Activated T-cell treated with anti-CD3 and anti-CD28 coated beads, Interleukin-2, amount 50 U/mL, for 48 hours (primary cell): Measurements from ENCODE around the gene NELFB.

Experiments
- DNase-seq, 2 experiments: peaks; one replicate each; pipeline ENCODE4 v3.0.0-alpha.2; 2020

The NELFB gene

DNA sequence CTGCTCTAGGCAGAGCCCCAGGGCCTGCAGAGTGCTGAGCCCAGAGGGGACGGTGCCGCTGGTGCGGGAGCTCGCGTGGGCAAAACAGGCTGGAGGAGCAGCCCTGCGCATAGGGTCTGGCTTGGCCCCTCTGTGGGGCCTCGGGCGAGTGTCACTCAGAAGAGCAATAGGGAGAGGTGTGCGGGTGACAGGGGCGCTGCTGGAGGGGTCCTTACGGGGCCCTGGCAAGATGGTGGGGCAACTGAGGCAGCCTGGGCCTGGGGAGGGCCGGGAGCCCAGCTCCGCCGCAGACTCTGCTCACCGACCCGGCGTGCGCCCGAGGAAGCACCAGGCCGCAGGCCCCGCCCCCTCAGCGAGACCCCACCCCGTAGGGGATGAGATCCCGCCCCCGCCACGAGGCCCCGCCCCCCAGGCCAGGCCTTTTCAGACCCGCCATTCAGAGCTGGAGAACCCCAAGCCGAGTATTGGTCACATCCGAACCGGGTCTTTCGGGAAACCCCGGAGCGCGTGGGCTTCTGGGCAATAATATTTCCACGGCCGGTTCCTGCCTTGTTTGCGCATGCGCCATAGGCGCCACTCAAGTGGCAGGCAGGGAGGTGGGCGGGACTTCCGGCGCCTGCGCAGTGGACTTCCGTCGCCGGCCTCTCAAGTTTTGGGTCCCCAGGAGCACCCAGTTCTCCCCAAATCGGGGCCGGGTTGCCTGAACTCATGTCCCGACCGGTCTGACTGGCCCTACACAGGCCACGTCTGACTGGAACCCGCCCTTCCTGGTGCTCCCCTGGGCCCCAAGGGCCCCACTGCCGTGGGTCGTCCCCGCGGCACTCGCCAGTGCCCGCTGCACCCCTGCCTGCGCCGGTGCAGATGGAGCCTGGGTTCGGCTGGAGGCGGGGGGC is 31.8 kb upstream of the NELFB start:
- DNase-seq, result peak; percentile 99

DNA sequence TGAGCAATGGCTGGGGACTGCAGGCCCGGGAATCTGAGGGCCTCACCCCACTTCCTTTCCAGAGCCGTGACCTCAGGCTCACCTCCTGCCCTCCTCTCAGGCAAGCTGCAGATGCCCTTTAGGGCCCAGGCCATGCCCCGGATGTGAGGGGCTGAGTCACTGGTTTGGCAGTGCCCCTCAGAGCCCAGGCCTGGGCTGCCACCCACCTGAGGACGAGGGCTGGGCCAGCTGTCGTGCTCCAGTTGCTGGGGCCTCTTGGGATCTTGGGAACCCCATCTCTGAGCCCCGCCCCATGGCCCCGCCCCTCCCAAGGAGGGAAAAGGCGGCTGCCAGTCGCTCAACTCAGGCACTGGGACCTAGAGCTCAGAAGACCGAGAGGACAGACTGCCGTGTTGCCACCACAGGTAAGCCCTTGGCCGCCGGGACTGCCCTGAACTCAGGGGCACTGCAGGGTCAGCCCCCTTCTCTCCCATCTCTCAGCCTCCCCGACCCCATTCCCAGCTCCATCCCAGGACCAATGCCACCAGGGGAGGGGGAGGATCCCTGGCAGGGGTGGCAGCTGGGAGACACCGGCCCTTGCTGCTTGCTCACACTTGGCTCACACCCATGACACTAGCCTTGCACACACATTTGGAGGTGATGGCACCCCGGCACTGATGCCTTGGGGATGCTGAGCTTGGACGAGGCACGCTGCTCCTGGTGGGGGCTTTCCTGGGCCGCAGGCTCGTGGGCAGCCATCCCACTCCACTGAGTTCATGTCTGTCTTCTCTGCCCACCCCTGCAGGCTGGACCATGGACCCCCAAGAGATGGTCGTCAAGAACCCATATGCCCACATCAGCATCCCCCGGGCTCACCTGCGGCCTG is 30.1 kb upstream of the NELFB start, which contains the start of gene CYSRT1:
CYSRT1 (plus strand) TSS at position 345 of the 865 bp plus-strand sequence; CDS start at position 793, 448 bp downstream.
- DNase-seq, result peak in 1 of 2 experiments; percentile 42

DNA sequence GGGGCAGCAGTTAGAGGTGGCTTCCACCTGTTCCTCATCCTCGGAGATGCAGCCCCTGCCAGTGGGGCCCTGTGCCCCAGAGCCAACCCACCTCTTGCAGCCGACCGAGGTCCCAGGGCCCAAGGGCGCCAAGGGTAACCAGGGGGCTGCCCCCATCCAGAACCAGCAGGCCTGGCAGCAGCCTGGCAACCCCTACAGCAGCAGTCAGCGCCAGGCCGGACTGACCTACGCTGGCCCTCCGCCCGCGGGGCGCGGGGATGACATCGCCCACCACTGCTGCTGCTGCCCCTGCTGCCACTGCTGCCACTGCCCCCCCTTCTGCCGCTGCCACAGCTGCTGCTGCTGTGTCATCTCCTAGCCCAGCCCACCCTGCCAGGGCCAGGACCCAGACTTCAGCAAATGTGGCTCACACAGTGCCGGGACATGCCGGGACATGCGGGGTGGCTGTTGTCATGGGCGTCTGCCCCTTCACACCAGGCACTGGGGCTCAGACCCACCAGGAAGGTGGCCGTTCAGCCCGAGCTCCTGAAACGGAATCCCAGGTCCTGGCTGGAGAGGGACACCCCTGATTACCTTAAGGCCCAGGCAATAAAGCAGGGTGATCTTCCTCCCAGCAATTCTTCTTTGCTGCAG is 29.3 kb upstream of the NELFB start:
- DNase-seq, result no peak

DNA sequence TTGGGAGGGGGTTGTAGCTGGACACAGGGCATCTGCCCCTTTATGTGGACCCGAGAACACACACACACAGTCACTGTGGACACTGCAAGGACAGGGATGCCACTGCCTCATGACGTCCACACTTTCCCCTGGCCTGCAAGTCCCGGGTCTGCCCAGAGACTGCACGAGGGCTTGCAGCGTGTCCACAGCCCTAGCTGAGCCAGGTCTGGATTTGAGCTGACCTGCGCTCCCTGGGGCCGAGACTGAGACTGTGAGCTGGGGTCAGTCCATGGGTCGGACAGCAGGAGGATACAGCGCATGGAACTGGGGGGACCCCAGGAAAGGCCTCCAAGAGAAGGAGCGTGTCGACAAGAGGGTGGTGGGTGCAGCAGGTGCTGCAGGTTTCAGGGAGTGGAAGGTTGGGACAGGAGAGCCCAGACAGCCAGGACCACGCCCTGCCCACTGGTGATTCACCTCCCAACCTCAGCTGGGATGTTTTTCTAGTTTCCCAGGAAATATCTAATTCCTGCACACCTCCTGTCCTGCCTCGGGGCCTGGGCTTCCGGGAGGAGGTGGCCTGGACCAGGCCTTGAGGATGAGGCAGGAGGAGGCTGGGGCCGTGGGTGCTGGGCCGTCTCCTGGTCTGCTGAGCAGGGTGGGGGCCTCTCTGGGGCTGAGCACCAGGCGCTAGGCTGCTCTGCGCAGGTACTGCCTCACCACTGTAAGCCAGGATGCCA is 28.6 kb upstream of the NELFB start:
- DNase-seq, result peak in 1 of 2 experiments; percentile 23

DNA sequence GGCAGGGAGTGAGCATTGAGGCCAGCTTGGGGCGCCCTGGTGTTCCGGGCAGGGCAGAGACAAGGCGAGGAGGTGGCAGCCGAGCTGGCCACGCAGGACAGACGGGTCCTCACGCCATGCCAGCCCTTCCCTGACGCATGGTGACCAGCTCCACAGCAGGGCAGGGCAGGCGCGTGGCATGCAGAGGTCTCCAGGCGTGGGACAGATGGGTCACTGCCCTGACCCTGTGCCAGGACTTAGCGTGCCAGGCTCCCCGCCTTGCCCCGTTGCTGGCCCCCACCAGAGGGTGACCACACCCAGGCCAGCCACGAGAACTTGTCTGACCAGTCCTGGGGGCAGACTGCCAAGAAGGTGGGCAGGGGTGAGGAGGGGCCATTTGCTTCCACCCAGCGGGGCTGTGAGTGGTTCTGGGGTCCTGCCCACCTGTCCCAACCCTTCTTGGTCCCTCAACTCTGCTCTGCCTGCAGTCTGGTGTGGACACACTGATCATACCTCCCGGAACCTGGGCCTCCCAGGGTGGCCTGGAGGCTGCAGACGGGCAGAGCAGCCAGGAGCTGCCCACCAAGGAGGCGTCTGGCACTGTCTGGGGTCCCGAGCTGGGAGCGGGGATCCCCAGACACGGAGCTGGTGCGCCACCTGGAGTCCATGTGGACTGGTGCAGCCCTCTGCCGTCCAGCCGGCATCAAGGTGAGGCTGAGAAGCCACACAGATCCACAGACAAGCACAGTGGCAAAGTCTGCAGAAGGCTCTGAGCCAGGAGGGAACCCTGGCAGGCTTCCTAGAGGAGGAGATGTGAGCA is 27.9 kb upstream of the NELFB start, which contains the start of gene RNF224:
RNF224 (plus strand) TSS at position 449 of the 799 bp plus-strand sequence. CDS start 834 bp downstream, outside the sequence.
- DNase-seq, result peak; percentile 90

DNA sequence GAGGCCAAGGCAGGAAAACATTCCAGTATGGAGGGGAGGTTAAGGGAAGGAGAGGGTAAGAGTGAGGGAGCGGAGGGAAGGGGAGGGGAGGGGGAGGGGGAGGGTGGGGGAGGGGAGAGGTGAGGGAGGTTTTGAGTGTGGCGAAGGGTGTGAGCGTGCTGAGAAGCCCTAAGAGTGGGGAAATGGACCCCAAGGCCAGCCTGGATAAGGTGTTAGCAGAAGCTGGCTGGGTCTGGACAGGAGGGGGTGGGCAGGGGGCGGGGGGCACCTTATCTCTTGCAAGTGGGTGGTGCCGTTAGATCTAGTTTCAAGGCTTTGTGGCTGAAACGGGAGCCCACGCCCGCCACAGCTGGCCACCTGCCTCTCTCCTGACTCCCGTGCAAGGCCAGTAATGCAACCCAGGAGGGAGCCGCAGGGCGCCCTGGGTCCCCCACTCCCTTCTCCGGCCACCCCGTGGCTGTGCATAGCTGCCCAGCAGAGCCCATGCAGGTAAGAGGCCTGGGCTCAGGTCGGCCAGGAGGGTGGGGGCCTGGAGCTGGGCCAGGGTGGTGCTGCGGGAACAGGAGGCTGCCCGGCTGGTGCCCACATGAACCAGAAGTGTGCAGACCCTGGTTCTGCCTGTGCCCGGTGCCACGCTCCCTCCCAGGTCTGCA is 27.1 kb upstream of the NELFB start:
- DNase-seq, result no peak

DNA sequence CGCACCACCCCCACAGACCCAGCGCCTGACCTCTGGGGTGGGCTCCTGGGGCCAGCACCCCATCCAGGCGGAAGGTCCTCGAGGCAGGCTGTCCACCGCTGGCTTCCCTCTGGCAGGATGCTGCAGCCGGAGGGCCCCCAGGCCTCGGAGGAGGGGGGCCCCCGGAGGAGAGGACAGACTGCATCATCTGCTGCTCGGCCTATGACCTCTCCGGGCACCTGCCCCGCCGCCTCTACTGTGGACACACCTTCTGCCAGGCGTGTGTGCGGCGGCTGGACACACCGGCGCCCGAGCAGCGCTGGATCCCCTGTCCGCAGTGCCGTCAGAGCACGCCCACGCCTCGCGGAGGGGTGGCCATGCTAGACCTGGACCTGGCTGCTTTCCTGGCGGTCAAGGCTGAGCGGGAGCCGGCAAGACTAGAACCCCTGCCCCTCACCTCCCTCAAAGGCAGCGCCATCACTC is 26.6 kb upstream of the NELFB start:
- no peak for DNase-seq

DNA sequence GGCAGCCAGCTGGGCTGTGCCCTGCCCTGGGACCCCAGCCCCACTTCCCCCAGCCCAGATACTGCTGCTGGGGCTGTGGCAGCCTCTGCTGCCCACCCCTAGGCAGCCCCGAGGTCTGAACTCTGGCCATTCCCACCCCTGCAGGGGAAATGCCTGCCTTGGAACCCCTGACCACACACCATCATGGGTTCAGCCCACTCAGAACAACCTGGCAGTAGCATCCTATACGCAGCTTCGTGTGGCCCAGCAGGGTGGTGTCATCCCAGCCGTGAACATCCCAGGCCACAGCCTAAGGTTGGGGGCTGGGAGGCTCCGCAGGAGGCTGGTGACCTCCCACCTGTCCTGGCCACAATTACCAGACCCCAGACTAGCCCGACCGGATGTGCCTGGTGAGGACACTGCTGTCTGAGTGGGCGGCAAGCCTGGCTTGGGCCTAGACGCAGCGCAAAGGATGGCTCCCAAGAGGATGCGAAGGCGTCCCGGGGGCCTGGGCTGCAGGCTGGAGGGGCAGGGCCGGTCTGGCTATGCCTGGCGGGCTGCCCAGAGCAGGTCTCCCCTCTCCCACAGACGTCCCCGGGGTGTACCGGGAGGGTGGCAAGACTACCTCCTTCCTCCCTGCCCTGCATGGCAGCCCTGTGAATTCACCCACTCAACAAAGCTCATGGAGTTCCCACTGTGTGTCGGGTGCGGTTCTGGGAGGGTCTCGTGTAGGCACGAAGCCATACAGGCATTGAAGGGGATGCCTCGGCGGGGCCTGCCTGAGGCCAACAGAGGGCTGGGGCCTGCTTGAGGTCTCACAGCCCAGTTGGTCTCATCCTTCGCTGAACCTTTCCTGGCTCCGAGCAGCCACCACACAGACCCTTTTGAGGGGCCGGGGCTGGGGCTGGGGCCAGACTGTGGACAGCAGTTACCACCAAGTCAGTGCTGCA is 25.9 kb upstream of the NELFB start:
- no peak for DNase-seq

DNA sequence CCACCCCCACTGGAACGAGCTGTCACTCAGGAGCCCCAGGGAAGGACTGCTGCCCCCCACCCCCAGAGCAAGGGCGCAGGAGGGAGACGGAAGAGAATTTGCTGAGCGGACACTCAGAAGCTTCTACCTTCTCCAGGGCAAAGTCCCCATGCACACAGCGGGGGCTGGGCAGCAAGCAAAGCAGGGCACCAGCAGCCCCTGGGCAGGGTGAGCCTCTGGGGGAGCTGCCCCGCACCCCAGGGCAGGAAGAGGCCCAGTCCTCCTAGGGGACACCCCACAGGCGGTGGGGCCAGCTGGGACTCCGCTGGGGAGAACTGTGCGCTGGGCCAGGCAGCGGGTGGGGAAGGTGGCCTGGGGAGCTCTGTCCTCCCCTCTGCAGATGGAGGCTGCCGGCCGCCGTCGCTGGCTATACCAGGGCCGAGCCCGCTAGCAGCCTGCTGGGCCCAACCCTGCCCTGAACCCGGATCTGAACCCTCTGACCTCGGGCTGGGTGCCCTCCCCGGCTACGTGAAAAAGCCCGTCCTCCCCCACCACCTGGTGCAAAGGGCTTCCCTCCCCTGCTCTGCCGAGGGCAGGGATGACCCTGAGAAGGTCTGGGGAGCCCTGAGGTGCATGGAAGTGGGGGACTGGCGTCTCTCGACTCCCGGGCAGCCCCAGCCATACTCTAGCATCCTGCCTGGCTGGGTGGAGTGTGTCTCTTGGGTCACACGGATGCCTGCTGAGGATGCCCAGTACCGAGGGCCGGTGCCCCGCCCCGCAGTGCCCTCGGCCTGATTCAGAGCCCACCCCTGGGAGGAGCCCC is 25.0 kb upstream of the NELFB start:
- DNase-seq, result no peak

DNA sequence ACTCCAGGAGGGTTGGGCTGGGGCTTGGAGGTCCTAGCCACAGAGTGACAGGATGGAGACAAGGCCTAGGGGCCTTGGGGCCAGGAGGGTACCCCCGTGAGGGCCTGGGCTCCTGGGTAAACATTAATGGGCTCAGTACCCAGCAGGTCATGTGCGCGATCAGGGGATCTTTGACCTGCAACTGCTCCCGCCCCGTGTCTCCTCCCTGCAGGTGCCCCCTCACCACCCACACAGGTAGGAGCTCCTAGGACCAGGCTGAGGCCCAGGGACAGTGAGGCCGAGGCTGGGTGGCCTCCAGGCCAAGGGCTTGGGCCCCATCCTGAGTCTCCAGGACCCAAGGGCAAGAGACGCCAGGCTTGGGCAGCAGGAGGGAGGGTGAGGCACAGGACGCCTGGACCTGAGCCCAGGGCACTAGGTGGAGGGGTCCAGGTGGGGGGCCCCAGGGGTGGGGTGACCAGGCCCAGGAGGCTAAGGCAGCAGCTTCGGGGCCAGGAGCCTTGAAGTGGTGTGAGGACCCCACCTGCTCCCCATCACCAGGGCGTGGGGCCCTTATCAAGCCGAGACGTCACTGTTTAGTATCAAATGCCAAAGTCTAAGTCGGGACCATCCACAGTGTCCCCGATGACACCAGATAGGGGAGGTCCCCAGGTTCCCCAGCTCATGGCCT is 24.3 kb upstream of the NELFB start, which contains the start of gene SLC34A3:
SLC34A3 (plus strand) TSS at position 197 of the 667 bp plus-strand sequence. CDS start 802 bp downstream, outside the sequence.
- DNase-seq, result no peak

DNA sequence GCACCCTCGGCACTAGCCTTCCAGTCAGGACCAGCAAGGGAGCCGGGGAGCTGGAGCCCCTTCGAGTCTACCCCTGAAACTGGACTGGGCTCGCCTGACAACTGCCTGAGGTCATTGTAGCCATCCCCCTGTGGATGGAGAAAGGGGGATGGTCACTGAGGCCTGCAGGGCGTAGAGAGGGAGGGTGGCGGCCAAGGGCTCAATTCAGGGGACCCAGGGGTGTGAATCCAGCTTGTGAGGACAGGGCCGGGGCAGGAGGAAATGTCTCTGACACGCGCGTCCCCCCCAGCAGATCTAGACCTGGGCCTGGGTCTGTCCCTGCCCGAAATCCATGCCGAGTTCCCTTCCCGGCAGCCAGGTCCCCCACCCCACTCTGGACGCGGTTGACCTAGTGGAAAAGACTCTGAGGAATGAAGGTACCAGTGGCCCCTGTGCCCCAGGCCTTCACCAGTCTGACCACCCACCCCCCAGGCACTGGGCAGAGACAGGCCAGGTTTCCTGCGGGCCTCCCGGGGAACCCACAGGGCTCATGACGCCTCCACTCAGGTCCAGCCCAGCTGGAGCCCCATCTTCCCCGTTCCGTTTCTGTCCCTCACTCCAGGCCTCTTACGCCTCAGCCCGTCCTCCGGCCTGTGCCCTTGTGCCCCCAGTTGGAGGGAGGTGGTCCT is 23.6 kb upstream of the NELFB start:
- no peak for DNase-seq

DNA sequence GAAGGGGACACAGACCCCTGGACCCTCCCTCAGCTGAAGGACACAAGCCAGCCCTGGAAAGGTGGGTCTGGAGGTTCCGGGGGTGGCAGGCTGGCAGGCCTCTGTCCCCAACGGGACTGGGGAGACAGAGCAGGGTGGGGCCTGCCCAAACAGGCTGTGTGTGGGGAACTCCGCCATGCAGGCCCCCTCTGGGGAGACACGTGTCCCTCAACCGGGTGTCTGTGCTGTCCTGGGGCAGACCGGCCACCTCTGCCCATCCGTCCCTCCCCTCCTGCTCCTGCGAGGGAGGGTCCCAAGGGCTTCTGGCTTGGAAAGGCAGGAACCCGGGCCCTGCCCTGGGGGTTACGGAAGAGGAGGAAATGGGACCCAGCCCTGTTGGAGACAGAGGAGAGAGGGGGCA is 23.0 kb upstream of the NELFB start:
- DNase-seq, result no peak

DNA sequence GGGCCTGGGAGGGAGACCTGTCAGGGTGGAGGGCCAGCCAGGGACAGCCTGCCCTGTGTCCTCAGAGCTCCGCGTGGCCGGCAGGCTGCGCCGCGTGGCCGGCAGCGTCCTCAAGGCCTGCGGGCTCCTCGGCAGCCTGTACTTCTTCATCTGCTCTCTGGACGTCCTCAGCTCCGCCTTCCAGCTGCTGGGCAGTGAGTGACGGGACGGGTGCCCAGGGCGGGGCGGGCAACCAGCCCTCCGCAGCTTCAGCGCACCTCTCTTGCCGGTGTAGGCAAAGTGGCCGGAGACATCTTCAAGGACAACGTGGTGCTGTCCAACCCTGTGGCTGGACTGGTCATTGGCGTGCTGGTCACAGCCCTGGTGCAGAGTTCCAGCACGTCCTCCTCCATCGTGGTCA is 22.6 kb upstream of the NELFB start:
- DNase-seq, result no peak

DNA sequence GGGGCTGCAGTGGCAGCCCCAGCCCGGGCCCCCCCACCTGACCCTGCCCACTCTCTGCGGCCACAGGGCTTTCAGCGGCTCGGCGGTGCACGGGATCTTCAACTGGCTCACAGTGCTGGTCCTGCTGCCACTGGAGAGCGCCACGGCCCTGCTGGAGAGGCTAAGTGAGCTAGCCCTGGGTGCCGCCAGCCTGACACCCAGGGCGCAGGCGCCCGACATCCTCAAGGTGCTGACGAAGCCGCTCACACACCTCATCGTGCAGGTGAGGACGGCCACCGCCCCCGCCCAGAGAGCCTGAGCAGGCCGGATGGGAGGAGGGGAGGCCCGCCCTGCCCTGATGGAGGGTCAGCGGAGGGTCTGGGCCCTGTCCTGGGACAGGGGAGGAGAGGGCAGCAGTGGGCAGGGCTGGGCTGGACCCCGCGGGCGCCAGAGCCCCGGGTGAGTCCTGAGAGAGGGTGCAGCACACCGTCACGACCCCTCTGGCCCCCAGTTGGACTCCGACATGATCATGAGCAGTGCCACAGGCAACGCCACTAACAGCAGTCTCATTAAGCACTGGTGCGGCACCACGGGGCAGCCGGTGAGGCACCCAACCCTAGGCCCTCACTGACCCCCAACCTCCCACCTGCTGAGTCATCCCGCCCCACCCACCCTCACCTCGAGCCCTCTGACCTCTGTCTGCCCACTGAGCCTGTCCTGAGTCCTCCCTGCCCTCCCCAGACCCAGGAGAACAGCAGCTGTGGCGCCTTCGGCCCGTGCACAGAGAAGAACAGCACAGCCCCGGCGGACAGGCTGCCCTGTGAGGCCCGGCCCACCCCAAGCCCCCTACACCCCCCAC is 21.8 kb upstream of the NELFB start:
- DNase-seq, result no peak

DNA sequence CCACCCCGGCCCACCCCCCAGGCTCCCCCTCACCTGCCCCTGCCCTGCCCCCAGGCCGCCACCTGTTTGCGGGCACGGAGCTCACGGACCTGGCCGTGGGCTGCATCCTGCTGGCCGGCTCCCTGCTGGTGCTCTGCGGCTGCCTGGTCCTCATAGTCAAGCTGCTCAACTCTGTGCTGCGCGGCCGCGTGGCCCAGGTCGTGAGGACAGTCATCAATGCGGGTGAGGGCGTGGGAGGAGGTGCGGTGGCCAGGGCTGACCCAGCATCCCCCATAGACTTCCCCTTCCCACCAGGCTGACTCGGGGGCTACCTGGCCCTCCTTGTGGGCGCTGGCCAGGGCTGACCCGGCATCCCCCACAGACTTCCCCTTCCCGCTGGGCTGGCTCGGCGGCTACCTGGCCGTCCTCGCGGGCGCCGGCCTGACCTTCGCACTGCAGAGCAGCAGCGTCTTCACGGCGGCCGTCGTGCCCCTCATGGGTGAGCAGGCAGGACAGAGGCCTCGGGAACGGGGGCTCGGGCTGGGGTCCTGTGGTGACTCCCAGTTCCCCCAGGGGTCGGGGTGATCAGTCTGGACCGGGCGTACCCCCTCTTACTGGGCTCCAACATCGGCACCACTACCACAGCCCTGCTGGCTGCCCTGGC is 21.0 kb upstream of the NELFB start:
- DNase-seq, result no peak
